Type B pancreatic cell (in vitro differentiated cells): ENCODE measurements around the gene MEIOB. TPM values are rescaled to one million over a fixed set of nuclear protein-coding genes. Genes with fewer than 3 reads are reported as not detected.

Source experiments
- DNase-seq: peaks from one replicate; pipeline ENCODE4 v3.0.0; 2021; ENCODE audit warnings: mixed read lengths; ENCODE audit not compliant: unreplicated experiment; ENCODE audit errors: extremely low spot score
- H3K27ac Mint-ChIP-seq: 2 replicates; pipeline ENCODE4 v1.8.0; 2021; ENCODE audit warnings: mild to moderate bottlenecking, mixed read lengths
- H3K27me3 Mint-ChIP-seq: 2 replicates; pipeline ENCODE4 v1.8.0; 2021; ENCODE audit warnings: mixed read lengths
- H3K36me3 Mint-ChIP-seq: 2 replicates; pipeline ENCODE4 v1.8.0; 2021; ENCODE audit warnings: mixed read lengths
- H3K4me1 Mint-ChIP-seq: one replicate; pipeline ENCODE4 v1.8.0; 2021; ENCODE audit warnings: mixed read lengths; ENCODE audit not compliant: unreplicated experiment
- H3K4me3 Mint-ChIP-seq: 2 replicates; pipeline ENCODE4 v1.8.0; 2021; ENCODE audit warnings: mild to moderate bottlenecking, mixed read lengths
- H3K9me3 Mint-ChIP-seq: 2 replicates; pipeline ENCODE4 v1.8.0; 2021; ENCODE audit warnings: mixed read lengths
- total RNA-seq: library from RNA; stranded (reverse); gene quantifications from 2 replicates; pipeline ENCODE4 v1.2.1, GENCODE V29; 2021; ENCODE audit warnings: low replicate concordance
- TF ChIP-seq, protein P1 (sequence below): fragments of 200-600 bp; sonication (generic); conservative IDR thresholded peaks from 2 replicates; pipeline ENCODE4 v1.5.0; 2021; ENCODE audit warnings: antibody characterized with exemption, mild to moderate bottlenecking

Gene MEIOB
- total RNA-seq, 1 donor from 2014 or later, result not detected

DNA sequence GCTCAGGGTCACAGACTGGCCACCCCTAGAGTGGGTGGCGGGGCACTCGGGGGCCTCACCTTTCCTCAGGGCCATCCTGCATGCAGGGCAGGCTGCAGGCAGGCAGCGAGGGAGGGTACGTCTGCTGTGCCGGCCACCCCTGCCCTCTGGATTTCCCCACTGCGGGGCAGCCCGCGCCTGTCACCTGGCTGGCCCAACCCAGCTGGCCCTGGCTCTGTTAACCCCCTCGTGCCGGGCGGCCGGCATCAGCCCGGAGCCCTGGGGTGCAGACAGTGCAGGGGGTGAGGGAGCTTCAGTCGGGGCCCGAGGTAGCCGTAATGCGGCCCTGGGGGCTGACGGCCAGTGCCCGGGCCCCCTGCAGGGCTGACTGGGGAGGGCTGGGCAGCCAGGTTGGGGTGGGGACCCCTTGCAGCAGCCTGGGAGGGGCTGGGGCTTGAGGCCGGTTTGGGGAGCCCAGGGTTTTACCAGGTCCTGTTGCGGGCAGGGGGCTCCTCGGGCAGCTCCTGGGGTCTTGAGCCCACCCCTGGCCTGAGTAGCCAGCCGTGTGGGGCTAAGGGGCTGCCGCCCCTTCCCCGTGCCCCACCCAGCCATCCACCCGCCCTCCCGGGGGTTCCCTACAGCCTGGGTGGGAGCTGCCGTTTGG is 78.3 kb downstream of the MEIOB start, which contains the start of gene IGFALS:
Gene IGFALS (minus strand): TSS at position 128 of the 643 bp plus-strand sequence. CDS start 53 bp downstream, at position 75.
- peak; percentile 67 for DNase-seq
- H3K4me3 Mint-ChIP-seq, result no peak within 1 kb of the TSS
- H3K36me3 Mint-ChIP-seq, result peaks cover 3% of the 10 kb centered on the region
- TF ChIP-seq, protein P1, sequence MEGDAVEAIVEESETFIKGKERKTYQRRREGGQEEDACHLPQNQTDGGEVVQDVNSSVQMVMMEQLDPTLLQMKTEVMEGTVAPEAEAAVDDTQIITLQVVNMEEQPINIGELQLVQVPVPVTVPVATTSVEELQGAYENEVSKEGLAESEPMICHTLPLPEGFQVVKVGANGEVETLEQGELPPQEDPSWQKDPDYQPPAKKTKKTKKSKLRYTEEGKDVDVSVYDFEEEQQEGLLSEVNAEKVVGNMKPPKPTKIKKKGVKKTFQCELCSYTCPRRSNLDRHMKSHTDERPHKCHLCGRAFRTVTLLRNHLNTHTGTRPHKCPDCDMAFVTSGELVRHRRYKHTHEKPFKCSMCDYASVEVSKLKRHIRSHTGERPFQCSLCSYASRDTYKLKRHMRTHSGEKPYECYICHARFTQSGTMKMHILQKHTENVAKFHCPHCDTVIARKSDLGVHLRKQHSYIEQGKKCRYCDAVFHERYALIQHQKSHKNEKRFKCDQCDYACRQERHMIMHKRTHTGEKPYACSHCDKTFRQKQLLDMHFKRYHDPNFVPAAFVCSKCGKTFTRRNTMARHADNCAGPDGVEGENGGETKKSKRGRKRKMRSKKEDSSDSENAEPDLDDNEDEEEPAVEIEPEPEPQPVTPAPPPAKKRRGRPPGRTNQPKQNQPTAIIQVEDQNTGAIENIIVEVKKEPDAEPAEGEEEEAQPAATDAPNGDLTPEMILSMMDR, result no peak
- H3K9me3 Mint-ChIP-seq, result no peaks in the 10 kb centered on the region
- no peaks in the 10 kb centered on the region for H3K27me3 Mint-ChIP-seq
- H3K27ac Mint-ChIP-seq, result no peak within 1 kb of the TSS
- H3K4me1 Mint-ChIP-seq, result no peaks in the 10 kb centered on the region

DNA sequence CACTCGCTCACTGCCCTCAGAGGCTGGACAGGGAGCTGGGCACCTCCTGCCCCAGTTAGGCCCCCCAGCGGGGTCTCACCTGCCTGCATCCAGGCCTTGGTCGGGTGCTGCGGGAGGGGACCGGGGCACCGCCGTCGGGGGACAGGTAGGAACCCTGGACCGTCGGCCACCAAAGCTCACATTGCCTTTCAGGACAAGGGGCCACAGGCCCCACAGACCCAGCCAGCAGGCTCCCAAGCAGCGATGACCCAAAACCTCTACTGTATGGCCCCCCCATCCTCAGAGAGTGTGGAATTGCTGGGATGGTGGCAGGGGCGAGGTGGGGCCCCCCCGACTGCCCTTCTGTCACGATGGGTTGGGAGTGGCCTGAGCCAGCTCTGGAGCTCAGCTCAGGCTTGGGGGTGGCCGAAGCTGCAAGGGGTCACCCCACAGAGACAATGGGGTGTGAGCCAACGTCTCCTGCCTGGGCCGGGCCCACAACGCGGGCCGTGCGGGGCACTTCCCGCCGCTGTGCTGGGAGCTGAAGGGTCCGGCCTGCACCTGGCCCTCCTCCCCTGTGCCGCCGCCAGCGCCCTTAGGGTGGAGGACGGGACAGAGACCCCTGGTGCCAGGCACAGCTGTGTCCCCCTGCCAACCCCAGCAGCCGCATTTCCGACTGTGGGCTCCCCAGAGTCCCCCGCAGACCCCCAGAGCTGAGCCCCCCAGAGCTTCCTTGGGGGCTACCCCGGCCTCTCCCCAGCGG is 79.0 kb downstream of the MEIOB start:
- no peak for DNase-seq
- H3K4me1 Mint-ChIP-seq, result no peaks in the 10 kb centered on the region
- no peaks in the 10 kb centered on the region for H3K9me3 Mint-ChIP-seq
- no peaks in the 10 kb centered on the region for H3K27me3 Mint-ChIP-seq
- peaks cover 3% of the 10 kb centered on the region for H3K36me3 Mint-ChIP-seq
- TF ChIP-seq, protein P1, result no peak
- no peak overlapping the region for H3K27ac Mint-ChIP-seq
- no peak overlapping the region for H3K4me3 Mint-ChIP-seq

DNA sequence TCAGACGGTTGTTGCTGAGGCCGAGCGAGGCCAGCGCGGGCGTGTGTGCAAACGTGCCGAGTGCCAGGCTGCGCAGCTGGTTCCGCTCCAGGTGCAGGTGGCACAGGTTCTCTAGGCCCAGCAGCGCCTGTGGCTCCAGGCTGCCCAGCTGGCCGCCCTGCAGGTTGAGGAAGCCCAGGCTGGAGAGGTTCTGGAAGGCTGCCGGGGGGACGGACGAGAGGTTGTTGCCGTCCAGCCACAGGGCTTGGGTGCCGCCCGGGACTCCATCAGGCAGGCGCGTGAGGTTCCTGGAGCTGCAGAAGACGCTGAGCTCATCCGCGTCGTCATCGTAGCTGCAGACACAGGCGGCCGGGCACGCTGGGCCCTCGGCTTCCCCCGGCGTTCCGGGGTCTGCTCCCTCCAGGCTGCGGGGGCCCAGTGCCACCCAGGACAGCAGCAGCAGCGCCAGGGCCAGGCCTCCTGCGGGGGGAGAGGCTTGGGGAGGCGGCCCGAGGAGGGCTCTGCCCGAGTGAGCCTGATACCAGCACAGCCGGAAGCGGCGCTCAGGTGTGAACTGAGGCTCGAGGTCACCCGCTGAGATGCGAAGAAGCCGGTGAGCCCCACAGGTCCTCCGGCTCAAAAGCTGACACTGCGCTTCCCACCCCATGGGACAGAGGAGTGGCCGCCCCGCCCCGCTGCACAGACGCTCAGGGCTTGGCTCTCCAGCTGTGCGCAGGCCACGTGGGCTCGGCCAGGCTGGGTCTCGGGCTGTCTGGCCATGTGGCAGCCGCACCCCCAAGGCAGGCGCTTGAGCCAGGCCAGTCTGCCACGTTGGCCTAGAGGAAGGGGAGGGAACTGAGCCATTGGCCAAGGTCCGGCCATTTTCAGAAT is 79.8 kb downstream of the MEIOB start:
- H3K27me3 Mint-ChIP-seq, result no peaks in the 10 kb centered on the region
- no peaks in the 10 kb centered on the region for H3K4me1 Mint-ChIP-seq
- peaks cover 2% of the 10 kb centered on the region for H3K36me3 Mint-ChIP-seq
- no peak overlapping the region for H3K4me3 Mint-ChIP-seq
- TF ChIP-seq, protein P1, result no peak
- H3K9me3 Mint-ChIP-seq, result no peaks in the 10 kb centered on the region
- H3K27ac Mint-ChIP-seq, result no peak overlapping the region
- DNase-seq, result peak; percentile 68

DNA sequence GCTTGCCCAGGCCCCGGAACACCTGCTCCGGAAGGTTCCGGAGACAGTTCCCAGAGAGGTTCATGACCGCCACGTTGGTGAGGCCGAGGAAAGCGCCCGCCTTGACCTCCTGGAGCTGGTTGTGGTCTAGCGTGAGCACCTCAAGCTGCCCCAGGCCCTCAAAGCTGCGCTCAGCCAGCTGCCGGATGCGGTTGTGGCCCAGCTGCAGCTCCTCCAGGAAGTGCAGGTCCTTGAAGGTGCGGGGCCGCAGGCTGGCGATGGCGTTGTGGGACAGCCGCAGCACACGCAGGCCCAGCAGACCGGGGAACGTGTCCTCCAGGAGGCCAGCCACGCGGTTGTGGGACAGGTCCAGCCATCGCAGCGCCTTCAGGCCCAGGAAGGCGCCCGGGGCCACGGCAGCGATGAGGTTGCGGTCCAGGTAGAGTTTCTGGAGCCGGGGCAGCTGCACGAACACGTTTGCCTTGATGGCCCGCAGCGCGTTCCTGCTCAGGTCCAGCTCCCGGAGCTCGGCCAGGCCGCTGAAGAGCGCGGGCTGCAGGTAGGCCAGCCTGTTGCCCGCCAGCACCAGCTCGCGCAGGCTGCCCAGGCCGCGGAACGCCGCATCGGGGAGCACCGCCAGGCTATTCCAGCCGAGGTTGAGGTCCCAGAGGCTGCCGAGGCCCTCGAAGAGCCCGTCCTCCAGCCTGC is 80.6 kb downstream of the MEIOB start:
- Mint-ChIP-seq H3K36me3 (no peaks in the 10 kb centered on the region), H3K4me1 (no peaks in the 10 kb centered on the region), H3K27ac (no peak overlapping the region), H3K27me3 (no peaks in the 10 kb centered on the region), H3K9me3 (no peaks in the 10 kb centered on the region), H3K4me3 (no peak overlapping the region)
- DNase-seq, result no peak
- TF ChIP-seq, protein P1, result no peak

DNA sequence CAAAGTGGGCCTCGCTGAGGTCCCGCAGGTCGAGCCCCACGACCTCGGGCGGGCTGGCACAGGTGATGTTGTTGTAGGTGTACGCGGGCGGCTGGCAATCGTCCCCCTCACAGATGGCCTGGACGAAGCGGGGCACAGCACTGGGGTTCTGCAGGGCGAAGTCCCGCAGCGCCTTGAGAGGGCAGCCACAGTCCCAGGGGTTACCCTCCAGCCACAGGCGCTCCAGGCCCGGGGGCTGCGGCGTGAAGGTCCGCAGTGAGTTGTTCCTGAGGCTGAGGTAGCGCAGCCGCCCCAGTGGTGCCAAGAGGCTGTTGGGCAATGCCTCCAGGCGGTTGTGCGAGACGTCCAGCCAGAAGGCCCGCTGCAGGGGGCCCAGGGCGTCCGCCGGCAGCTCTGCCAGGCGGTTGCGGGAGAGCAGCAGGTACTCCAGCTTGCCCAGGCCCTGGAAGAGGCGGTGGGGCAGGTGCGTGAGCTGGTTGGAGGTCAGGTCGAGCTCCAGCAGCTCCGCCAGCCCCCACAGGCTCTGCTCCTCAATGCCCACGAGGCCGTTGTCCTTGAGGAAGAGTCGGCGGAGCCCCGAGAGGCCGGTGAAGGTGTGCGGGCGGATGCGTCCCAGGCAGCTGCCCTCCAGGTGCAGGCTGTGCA is 81.2 kb downstream of the MEIOB start:
- H3K27ac Mint-ChIP-seq, result no peak overlapping the region
- H3K36me3 Mint-ChIP-seq, result no peaks in the 10 kb centered on the region
- no peaks in the 10 kb centered on the region for H3K9me3 Mint-ChIP-seq
- no peak for DNase-seq
- TF ChIP-seq, protein P1, result no peak
- H3K27me3 Mint-ChIP-seq, result no peaks in the 10 kb centered on the region
- no peaks in the 10 kb centered on the region for H3K4me1 Mint-ChIP-seq
- no peak overlapping the region for H3K4me3 Mint-ChIP-seq
